GM23248 (cell line): ENCODE results near the gene DENND10.

ENCODE experiments used
- EZH2 ChIP-seq: fragments of 200-600 bp; sonication (generic); IDR thresholded peaks from 2 replicates; pipeline ENCODE4 v1.6.1; 2018; ENCODE audit warnings: antibody characterized with exemption, mild to moderate bottlenecking; ENCODE audit not compliant: insufficient read depth, poor library complexity, severe bottlenecking
- EZH2phosphoT487 ChIP-seq: fragments of 200-600 bp; sonication (generic); IDR thresholded peaks from 2 replicates; pipeline ENCODE4 v1.6.1; 2018; ENCODE audit warnings: antibody characterized with exemption, moderate library complexity, mild to moderate bottlenecking, low read depth; ENCODE audit not compliant: insufficient read depth

- no peak for TF ChIP-seq EZH2
- no peak for TF ChIP-seq EZH2phosphoT487
These were observed 28.8 kb downstream of the DENND10 start for GRCh38 chr10:119132521-119133345.
